ENCODE data around the gene KCNK2.
"Not testable (repeated sequence)": the region's sequence is repeated elsewhere in the genome, so short reads cannot be mapped to it uniquely, and the experiment has no call there.

Gene KCNK2

GRCh38 chr1:215160351-215160750, 77.8 kb downstream of the KCNK2 start:
- no peak for DNase-seq

DNA sequence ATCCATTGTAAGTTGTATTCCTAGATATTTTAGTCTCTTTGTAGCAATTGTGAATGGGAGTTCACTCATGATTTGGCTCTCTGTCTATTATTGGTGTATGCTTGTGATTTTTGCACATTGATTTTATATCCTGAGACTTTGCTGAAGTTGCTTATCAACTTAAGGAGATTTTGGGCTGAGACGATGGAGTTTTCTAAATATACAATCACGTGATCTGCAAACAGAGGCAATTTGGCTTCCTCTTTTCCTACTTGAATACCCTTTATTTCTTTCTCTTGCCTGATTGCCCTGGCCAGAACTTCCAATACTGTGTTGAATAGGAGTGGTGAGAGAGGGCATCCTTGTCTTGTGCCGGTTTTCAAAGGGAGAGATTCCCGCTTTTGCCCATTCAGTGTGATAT, 80.6 kb downstream of the KCNK2 start:
- not testable (repeated sequence) for DNase-seq

GRCh38 chr1:215166886-215167285, 84.3 kb downstream of the KCNK2 start:
- no peak for DNase-seq

DNA sequence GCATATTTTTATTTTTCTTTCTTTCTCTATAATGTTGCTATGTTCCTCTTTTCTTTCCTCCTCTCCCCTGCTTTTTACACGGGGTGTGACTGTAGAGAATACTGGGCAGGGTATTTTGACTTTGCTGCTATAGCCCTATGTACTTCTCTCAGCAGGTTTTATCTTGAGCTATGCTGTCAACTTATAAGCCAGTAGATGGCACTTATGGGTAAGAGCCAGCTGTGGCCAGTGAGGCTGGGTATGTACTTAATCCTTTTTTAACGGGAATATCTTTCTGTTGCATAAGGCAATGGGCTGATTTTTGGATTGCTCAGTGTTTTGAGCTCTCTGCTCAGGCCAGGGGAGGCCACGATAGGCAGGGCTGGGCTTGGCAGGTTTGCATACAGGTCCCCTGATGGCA, 99.0 kb downstream of the KCNK2 start:
- no peak for DNase-seq

DNA sequence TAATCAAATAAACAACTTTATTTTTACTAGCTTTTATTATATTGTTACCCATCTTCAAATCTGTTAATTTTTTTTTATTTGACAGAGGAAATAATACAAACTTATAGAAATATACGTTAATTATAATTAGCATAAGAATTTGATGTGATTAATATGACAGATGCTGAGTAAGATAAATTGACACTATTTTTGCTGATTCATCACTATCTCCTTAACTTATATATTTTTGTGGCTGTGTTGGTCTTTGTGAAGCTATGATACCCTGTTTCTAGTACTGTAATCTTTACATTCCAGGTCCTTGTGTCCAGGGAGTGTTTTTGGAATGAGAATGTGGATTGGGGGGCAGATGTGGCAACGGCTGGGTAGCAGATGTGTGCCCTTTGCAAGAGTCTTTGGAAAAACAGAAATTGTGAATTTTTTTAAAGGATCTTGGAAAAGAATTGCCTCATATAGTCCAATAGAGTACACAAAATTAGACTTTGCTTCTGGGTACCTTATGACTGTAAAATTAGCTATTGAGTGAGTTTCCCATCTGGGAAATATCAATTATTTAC, 102.6 kb downstream of the KCNK2 start:
- no peak for DNase-seq

GRCh38 chr1:215188302-215188950, 105.9 kb downstream of the KCNK2 start:
- no peak for DNase-seq

- no peak for DNase-seq
These were observed 109.8 kb downstream of the KCNK2 start for GRCh38 chr1:215192306-215192705.

- DNase-seq = no peak
These were observed 115.5 kb downstream of the KCNK2 start for GRCh38 chr1:215198021-215198420.

- no peak for DNase-seq
These were observed 117.6 kb downstream of the KCNK2 start for GRCh38 chr1:215200121-215200520.

- no peak for DNase-seq
These were observed 118.7 kb downstream of the KCNK2 start for GRCh38 chr1:215201283-215201682.

DNA sequence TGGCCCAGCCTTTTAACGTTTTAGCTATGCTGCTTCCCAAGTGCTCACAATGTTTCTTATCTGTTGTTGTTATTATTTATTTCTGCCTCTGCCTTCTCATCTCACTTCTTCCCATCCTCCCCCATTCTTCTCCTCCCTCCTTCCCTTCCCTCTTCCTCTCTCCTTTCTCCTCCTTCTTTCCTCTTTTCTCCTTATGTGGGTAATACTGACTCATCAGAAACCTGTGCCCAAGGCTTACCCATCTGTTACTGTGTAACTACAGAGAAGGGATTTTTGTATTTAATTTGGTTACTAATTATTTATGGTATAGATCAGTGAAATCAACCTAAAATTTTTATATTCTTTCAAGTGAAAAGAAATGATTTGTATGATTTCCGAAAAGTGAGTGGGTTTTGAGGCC, 120.3 kb downstream of the KCNK2 start:
- DNase-seq = no peak

DNA sequence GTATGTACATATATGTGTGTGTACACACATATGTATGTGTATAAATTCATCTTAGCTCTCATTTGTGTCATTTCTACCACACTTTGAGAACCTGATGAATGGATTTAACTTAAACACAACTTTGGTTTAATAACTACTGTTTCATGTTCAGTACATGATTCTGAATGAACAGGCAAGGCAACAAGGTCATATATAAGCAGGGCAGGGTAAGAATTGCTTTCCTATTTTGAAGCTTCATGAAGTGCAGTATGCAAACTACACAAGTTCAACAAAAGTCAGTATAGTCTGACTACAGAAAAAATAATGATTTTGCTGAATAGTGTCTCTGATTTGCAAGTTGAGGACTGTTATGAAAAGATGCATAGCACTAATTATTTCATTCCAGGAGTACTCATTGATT, 127.6 kb downstream of the KCNK2 start:
- DNase-seq = no peak

DNA sequence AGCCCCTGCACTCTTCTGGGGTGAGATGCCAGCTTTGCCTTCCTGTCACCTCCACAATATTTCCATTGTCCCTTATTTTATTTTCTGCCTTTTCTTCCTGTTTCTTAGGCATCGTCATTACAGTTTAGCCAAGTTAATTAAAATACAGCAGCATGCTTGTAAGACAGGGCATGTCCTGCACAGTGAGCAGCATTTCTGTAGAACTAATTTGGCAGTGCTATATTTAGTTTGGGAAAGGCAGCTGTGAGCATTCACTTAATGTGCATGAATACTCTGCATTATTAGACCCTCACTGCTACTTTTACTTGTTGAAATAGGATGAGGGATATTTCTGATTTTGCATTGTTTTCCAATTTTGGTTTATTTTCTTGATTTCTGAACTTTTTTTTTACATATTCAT, 133.3 kb downstream of the KCNK2 start:
- DNase-seq = no peak

DNA sequence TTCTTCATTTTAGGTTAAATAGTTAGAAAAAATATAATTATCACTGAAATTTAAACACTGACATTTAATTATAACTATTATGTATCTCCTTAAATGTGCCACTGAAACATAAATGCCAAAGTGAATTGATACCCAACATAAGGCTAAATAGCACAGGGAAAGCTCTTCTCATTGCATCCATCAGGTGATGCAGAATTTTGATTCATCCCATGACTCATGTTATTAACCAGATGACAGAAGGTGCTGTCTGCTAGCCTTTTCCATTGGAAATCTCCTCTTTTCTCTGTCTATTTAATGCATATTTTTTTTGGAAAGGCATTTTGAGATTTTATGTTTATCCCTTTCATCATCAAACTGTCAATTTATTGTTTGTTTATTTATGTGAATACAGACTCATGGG, 136.8 kb downstream of the KCNK2 start:
- no peak for DNase-seq

GRCh38 chr1:215220346-215220745, 137.8 kb downstream of the KCNK2 start:
- DNase-seq = no peak

GRCh38 chr1:215226757-215227156, 144.2 kb downstream of the KCNK2 start:
- DNase-seq = no peak

- no peak for DNase-seq
These were observed 145.7 kb downstream of the KCNK2 start for GRCh38 chr1:215228193-215228592.

GRCh38 chr1:215241451-215241850, 158.9 kb downstream of the KCNK2 start:
- DNase-seq = no peak

- no peak for DNase-seq
These were observed 161.0 kb downstream of the KCNK2 start for GRCh38 chr1:215243345-215244054.

DNA sequence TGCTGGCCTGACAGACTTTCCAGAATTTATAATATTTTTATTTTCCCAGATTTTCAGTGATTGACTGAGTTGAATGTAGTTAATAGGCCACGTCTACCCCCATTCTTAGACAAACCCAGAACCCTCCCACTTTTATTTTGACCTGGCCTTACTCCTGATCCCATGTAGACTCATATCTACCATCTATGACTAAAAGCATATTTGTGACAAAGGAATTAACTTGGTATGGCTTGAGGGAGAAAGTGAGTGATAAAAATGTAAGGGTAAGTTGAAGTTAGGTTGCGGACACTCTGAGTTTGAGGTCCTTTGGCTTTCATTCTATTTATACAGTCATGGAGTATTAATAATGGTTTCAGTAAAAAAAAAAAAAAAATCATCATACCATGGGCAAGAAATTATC, 168.4 kb downstream of the KCNK2 start:
- DNase-seq = no peak

DNA sequence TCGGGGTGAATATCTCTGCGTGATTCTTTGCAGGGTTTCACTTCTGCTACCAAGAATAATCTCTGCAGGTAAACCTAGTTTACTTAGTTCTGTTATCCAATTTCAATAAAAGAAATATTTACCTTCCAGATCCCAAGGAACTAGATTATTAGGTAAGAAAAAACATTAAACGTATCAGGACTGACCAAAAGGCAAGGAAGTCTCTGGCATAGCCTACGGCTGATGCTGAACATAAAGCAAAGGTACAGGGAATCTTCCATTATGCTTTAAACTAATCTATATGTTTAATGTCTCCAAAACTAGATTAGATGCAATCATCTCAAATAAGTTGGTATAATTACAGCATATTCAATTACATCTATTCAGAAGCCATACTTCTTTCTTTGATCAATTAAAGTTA, 168.9 kb downstream of the KCNK2 start:
- no peak for DNase-seq

GRCh38 chr1:215252164-215252563, 169.6 kb downstream of the KCNK2 start:
- DNase-seq = no peak

DNA sequence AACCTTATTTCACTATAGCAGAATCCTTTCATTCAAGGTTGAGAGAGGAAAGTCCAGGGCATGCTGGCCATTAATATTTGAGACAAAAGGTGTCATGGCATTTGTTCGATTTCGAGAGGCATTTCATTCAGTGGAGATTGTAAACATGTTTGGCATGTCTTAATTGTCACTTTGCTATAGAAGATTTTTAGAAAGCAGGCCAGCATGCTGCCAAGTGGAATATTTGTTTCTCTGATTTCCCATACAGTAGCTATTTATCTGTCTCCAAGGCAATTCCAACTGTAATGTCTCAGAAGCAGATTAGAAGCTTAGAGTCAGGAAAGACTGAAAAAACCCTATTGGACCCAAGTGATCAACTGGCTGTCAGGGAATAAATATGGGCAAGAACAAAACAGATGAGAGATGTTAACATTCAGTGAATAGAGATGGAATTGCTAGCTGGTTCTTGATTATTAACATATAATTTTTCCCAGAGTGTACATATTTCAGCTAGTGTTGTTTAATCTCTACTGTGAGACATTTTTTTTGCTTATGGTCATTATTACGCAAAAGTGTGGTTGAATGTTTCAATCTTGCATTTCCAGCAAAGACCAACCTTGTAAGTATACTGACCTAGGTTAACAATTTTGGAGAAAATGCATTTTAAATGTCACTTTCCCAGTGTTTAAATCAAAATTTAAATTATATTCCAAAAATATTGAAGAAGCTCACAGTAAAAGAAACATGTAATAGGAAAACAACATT, 174.6 kb downstream of the KCNK2 start:
- DNase-seq = no peak

- no peak for DNase-seq
These were observed 178.2 kb downstream of the KCNK2 start for GRCh38 chr1:215260711-215261110.
